Measurements from ENCODE around the gene PIP4K2B.

Gene PIP4K2B

DNA sequence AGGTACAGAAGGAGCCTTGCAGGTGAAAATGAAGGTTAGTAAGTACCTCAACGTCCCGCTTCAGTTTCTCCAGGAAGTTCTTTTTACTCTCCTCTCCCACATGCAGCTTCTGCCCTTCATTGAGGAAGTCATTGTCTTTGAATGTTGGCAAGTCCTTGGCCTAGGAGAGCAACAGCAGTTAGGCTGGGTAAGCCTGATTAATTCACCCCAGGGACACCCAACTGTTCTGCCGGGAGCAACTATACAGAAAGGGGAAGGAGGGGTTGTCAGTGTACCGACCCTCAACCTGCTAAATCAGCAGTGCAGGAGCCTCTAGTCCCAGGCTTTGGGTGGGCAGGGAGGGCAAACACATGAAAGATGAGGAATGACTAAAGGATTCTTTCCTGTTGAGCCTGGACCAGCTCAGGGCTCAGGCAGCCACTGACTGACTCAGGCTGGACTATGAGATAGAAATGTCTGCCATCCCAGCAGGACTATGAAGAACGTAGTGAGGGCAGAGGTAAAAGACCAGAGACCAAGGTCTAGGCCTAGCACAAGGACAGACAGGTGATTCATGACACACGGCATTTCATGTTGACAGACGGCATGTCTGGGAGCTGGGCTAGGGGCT lies 21.6 kb downstream of the PIP4K2B start:
- DNase-seq, result no peak

DNA sequence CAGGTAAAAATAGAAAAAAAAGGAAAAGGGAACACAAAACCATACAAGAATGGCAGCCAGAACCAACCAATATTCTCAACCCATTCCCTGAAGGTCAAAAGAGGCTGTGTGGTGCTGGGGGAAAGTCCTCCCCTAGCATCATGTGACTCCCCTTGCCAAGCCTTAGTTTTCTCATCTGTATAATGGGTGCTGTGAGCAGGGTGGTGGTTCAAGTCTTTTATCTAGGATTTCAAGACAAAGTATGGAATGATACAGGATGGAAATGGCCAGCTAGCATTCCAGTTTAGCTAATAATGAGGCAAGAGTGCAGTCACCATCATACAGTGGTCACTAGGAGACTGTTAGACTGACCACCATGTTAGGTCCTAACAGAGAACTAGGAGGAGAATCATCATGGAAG lies 26.1 kb downstream of the PIP4K2B start:
- no peak for DNase-seq

DNA sequence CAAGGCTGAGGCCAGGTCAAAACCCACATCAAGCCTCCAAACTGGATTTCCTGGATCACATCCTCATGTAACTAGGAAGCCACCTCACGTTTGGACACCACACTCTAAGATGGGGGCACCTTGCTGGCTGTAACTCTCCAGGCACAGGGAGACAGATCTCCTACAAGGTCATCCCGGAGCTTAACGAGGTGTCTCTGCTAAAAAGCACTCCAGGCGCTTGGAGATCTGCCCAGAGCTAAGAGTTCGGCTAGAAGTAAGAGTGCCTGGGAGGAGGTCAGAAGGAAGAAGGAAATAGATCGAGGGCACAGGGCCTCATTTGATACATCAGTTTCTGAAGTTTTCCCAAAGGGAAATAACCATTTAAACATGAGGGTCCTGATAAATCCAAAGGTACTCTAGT lies 30.9 kb downstream of the PIP4K2B start:
- DNase-seq, result no peak

DNA sequence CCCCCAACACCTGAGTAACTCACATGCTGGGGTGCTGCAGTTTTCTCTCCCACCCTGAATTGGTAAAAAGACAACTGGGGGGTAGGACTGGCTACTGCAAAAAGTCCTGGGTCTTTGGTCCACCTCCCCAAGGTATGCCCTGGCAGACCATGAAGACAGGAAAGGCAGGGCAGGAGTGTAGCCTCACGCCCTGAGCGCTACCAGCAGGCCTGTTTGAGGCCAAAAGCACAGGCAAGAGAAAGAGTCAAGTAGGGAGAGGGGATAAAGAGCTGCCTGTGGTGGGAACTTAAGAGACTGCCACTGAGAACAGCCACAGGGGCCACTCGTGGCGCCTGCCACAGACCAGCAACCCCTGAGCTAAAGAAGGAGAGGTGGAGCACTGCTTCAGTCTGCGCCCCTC lies 33.0 kb downstream of the PIP4K2B start:
- no peak for DNase-seq

DNA sequence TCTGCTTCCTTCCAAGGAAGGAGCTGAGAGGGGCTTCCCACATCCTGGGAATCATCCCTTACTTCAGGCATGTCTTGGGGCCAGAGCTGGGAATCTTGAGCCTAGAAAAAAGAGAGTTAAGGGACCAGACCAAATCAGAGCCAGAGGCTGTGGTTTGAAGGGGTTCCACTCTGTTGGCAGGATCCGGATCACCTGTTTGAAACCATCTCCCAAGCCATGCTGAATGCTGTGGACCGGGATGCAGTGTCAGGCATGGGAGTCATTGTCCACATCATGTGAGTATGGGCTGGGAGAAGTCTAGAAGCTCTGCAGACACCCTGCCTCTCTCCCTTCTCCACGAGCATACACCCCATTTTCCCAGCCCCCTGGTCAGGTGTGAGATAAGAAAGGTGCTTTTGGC lies 37.1 kb downstream of the PIP4K2B start:
- no peak for DNase-seq

GRCh38 chr17:38761612-38762011 lies 37.7 kb downstream of the PIP4K2B start:
- peak; percentile 36 for DNase-seq

- no peak for DNase-seq
Measured at GRCh38 chr17:38753071-38753506, 46.3 kb downstream of the PIP4K2B start.

GRCh38 chr17:38752308-38753070 lies 46.9 kb downstream of the PIP4K2B start, which contains the start of gene PSMB3:
TSS of gene PSMB3 (plus strand) at chr17:38752741. CDS start at chr17:38752827, 86 bp downstream.
- DNase-seq, result peak; percentile 99

DNA sequence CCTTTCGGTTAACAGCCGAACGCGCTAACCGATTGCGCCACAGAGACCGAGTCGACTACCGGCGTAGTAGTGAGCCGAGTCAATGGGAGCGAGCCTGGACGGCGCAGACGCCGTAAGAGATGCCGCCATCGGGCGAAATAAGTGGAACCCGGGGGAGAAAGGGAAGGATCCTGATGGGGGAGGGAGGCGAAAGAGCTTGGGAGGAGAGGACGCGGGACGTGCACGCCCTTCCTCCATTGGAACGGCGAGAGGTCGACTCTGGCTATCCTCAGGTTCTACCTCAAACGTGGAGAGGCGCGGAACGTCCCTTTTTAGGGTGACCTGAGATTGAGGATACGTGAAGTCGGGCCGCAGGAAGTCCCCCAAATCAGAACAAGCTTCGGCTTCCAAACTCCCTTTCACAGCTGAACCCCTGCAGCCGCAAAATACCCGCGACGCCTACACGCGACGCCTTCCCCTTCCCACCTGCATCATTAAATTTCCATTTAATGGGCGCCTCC lies 47.5 kb downstream of the PIP4K2B start:
- DNase-seq, result peak; percentile 86

DNA sequence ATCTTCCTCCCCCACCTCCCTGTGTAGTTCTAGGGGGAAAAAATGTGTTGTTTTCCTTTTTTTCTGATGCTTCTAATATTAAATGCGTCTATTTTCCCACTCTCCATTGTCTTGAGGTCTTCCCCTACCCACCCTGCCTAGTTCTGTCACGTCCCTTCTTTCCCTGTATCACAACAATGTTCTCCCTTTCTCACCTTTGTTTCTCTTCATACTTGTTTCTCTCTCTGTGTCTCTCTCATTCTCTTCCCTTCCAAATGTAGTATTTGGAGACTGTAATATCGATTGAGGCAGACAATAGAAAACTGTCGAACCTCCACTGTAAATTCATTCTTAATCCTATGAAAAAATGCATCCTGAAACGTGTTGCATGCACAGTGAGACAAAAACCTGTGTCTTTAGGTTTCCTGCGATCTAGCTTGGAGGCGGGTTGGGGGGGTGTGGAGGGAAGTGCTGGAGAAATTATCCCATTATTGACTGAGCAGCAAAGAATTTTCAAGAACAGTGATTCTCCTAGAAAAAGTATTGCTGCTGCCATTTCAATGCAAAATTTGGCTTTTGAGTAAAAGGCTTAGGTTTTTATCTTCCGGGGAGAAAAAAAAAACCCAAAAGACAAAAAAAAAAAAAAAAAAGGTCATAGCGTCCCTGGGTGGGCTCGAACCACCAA lies 48.1 kb downstream of the PIP4K2B start:
- DNase-seq, result no peak

- DNase-seq, result no peak
Measured at GRCh38 chr17:38750312-38751121, 48.8 kb downstream of the PIP4K2B start.

DNA sequence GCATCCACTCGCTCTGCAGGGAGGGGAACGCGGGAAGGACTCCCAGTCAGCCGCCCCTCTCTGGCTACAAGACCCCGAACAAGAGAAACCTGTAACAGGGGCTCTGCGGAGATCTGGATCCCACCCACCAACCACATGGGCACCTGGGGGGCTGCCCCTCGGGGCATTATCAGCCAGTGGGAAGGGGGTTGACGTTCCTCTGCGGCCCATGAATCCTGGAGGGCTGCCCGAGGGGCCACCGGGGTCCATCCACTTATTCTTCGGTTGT lies 49.4 kb downstream of the PIP4K2B start:
- DNase-seq, result no peak

DNA sequence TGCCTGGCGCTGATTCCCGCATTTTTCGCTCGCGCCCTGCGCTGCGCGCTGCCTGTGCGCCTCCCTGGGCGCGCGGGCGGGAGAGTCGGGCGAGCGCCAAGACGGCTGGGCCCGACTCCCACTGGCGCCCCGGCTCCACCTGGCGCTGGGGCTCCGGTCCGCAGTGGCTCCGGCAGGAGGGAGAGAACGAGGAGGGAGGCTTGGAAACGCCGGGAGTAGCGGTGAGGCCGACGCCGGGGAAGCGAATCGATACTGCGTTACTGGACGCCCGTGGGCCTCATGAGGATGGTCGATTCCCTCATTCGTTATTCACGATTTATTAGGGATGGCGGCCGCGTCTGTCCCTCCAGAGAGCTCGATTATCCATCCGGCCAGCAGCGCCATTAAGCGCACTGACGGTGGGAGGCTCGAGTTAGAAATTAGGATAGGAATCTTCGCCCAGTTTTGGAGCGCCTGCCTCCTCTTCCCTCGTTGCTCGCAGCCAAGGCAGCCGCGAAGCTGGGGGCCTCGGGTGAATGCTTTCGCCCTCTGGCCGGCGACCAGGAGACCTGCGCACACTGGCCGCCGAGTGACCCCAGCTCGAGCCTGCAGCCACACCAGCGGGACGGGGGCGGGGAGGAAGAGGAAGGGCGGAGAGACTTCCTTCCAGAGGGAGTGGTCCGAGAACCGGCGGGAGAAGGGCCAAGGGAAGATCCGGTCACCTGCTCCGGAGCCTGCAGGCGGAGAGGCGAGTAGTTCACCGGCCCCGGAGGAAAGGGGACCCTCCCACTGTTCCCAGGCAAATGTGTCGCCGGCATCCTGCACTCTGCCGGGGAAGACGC lies 49.9 kb downstream of the PIP4K2B start:
- no peak for DNase-seq

- no peak for DNase-seq
Measured at GRCh38 chr17:38748892-38749222, 50.5 kb downstream of the PIP4K2B start.

DNA sequence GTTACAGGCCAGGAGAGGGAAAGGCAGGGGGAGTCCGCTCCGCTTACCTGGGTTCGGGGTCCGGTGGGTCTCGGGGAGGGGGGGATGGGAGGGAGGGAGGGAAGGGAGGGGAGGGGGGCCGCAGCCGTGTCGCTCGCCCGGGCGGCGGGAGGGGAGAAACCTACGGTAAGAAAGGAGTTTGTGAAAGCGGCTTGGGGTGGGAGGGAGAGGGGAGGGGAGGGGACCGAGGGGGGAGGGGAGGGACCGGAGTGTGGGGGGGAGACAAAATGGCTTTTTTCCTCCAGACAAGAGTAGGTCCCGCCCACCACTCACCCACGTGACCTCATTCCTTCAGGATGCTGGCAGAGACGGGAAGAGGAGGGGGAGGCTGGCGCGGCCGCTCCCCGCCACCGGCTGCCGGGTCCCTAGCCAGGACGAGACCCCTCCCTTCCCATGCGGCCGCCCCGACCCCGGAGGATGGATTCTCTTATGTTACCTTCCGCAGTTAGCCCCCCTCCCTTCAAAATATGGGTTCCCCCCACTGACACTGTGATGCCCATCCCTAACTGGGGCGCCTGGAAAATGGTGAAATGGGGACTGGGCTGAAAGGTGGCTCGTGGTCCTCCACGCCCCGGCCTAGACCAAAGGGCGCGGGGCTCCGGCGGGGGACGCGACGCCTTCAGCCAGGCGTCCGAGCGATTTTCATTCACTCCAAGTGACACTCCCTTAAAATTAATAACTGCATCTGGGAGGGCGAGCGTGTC lies 51.0 kb downstream of the PIP4K2B start, which contains the start of gene PCGF2:
Gene PCGF2, minus strand, starts transcription at position 188 of the 743 bp plus-strand sequence. CDS start 7,934 bp downstream, outside the sequence.
- no peak for DNase-seq

DNA sequence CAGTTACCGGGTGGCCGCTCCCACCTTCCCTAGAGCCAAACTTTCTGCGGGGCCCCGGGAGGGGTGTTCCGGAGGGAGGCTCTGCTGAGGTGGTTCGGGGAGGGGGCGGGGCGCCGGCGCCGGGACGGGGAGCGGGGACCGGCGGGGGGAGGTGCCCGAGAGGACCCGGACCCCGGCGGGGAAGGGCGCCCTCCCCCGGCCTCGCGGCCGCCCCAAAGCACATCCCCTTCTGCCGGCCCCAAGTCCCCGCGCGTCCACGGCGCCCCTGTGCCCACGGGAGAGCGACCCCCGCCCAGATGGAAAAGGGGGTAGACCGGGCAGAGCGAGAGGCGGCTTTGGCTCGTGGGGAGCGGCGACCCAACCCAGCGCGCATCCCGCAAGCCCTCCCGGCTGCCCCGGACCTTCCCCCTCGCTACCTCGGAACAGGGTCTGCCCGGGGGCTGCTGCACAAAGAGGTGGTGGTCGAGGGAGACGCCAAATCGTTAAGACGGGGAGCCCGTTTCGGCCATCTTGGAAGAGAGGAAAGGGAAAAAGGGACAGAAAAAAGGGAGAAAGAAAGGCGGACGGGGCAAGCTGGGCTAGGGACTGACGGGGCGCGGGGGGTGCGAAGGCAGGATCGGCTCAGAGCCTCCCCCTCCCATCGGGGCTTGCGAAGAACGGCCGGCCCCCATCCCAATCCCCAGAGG lies 51.8 kb downstream of the PIP4K2B start:
- DNase-seq, result no peak

GRCh38 chr17:38746849-38747462 lies 52.4 kb downstream of the PIP4K2B start:
- DNase-seq, result no peak

DNA sequence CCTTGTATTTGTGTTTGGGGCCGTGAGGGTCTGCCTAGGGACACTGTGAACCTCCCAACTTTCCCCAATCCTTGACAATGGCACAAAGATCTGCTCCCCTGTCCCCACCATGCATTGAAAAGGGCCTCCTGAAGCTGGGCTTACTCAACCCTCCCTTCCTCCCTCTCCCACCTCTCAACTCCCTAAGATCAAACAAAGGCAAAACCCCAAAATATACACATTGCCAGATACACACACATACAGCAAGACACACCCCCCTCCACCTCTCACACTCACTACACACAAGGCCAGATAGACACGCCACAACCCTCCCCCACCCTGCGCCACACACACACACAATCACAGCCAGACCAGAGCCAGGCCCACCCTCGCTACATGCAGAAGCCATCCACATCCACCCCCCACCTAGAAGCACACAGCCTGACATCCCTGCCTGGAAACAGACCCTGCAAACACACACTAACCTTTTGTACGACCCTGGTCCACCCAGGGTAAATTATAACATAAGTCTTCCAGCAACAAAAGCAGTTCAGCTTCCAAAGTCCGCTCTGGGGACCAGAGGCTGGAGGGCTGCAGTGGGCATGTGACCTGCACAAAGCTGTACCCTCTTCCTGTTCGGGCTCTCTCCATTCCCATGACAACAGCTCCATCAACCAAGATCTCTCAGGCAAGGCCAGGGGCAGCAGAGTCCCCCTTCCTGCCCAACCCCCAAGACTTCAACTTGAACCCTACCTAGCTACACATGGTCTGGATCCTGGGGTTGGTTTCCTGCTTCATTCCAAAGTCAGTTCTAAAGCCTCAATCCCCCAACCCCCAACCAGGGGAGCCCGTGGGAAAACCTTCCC lies 53.1 kb downstream of the PIP4K2B start:
- no peak for DNase-seq

DNA sequence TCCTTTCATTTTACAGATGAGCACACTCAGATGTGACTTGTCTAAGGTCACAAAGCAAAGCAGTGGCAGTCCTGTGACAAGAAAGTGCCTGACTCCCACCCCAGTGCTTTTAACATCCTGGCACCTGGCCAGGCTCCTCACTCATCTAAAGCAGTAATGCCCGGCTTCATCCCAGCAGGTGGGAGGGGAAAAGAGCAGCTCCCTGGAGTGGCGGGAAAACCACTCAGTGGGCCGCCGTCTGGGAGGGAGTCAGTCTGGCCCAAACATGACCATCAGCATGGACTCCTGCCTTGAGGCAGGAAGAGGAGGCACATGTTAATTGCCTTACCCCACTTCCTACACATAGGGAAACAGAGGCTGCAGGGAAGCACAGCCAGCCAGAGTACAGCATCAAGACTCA lies 53.8 kb downstream of the PIP4K2B start:
- no peak for DNase-seq

Data from stimulated activated CD4-positive, alpha-beta T cell treated with anti-CD3 and anti-CD28 coated beads, Interleukin-4, amount 100 ng/mL, for 24 hours (primary cell).